Measurements from ENCODE around the gene ITGA6. TPM values are rescaled to one million over a fixed set of nuclear protein-coding genes. Genes with fewer than 3 reads are reported as not detected.

The ITGA6 gene
- polyA plus RNA-seq, 1 donor from 2014 or later, result 14.4 TPM

GRCh38 chr2:172403881-172404468 lies 23.4 kb upstream of the ITGA6 start:
- no peak overlapping the region for H3K9ac ChIP-seq (ENCODE audit: low read length)
- no peak overlapping the region for H3K4me3 ChIP-seq (ENCODE audit: low read length)
- H3K27me3 ChIP-seq (ENCODE audit: insufficient read depth, low read depth, low read length), result no peaks in the 10 kb centered on the region
- no peaks in the 10 kb centered on the region for H3K9me3 ChIP-seq (ENCODE audit: low read length)
- H3K79me2 ChIP-seq (replicated peaks; ENCODE audit: insufficient read depth, low read length), result no peaks in the 10 kb centered on the region
- no peaks in the 10 kb centered on the region for H4K20me1 ChIP-seq (ENCODE audit: insufficient read depth)
- no peak overlapping the region for H2AFZ ChIP-seq (ENCODE audit: low read depth, low read length)
- no peaks in the 10 kb centered on the region for H3K9me2 ChIP-seq (ENCODE audit: insufficient read depth, low read length)
- H3F3A ChIP-seq (ENCODE audit: insufficient read depth, low read length, poor library complexity, severe bottlenecking), result no peaks in the 10 kb centered on the region
- no peaks in the 10 kb centered on the region for H3K36me3 ChIP-seq (ENCODE audit: insufficient read depth, low read length)
- TF ChIP-seq REST (IDR thresholded peaks at IDR 0.05; ENCODE audit: borderline replicate concordance) (no peak), RAD21 (conservative IDR thresholded peaks at IDR 0.05) (no peak), TAF1 (IDR thresholded peaks at IDR 0.05; ENCODE audit: low read depth) (no peak), EP300 (conservative IDR thresholded peaks at IDR 0.05; ENCODE audit: poor library complexity, severe bottlenecking) (no peak), CTCF (IDR thresholded peaks at IDR 0.05; ENCODE audit: poor library complexity, severe bottlenecking) (no peak), MXI1 (conservative IDR thresholded peaks at IDR 0.05; ENCODE audit: poor library complexity, severe bottlenecking) (no peak), EZH2 (IDR thresholded peaks at IDR 0.05; ENCODE audit: borderline replicate concordance, insufficient read depth, low read length, poor library complexity, severe bottlenecking) (no peak), POLR2AphosphoS5 (IDR thresholded peaks at IDR 0.05) (no peak), SMC3 (conservative IDR thresholded peaks at IDR 0.05; ENCODE audit: poor library complexity) (no peak)
- H3K4me2 ChIP-seq (ENCODE audit: low read length), result no peak overlapping the region
- H3K27ac ChIP-seq (ENCODE audit: low read length), result no peak overlapping the region

- H3F3A ChIP-seq (ENCODE audit: insufficient read depth, low read length, poor library complexity, severe bottlenecking), result no peaks in the 10 kb centered on the region
- H3K9me3 ChIP-seq (ENCODE audit: low read length), result no peaks in the 10 kb centered on the region
- no peak overlapping the region for H3K27ac ChIP-seq (ENCODE audit: low read length)
- no peak overlapping the region for H2AFZ ChIP-seq (ENCODE audit: low read depth, low read length)
- H3K9me2 ChIP-seq (ENCODE audit: insufficient read depth, low read length), result no peaks in the 10 kb centered on the region
- H4K20me1 ChIP-seq (ENCODE audit: insufficient read depth), result no peaks in the 10 kb centered on the region
- TF ChIP-seq REST (IDR thresholded peaks at IDR 0.05; ENCODE audit: borderline replicate concordance) (no peak), EP300 (conservative IDR thresholded peaks at IDR 0.05; ENCODE audit: poor library complexity, severe bottlenecking) (no peak), CTCF (IDR thresholded peaks at IDR 0.05; ENCODE audit: poor library complexity, severe bottlenecking) (no peak), SMC3 (conservative IDR thresholded peaks at IDR 0.05; ENCODE audit: poor library complexity) (no peak), POLR2AphosphoS5 (IDR thresholded peaks at IDR 0.05) (no peak), RAD21 (conservative IDR thresholded peaks at IDR 0.05) (no peak), MXI1 (conservative IDR thresholded peaks at IDR 0.05; ENCODE audit: poor library complexity, severe bottlenecking) (no peak)
- H3K4me3 ChIP-seq (ENCODE audit: low read length), result no peak overlapping the region
- H3K4me2 ChIP-seq (ENCODE audit: low read length), result no peak overlapping the region
- H3K79me2 ChIP-seq (replicated peaks; ENCODE audit: insufficient read depth, low read length), result no peaks in the 10 kb centered on the region
- H3K9ac ChIP-seq (ENCODE audit: low read length), result no peak overlapping the region
- no peaks in the 10 kb centered on the region for H3K36me3 ChIP-seq (ENCODE audit: insufficient read depth, low read length)
- H3K27me3 ChIP-seq (ENCODE audit: insufficient read depth, low read depth, low read length), result no peaks in the 10 kb centered on the region
Measured at GRCh38 chr2:172404824-172405223, 22.6 kb upstream of the ITGA6 start.

Measured in neural cell (in vitro differentiated cells).